Dedifferentiated amniotic fluid mesenchymal stem cell (primary cell): ENCODE results near the gene UBALD1.

Experiments
- DNase-seq: peaks from one replicate; pipeline ENCODE4 v3.0.0-alpha.2; 2016; ENCODE audit errors: extremely low spot score

The UBALD1 gene

GRCh38 chr16:4616047-4616811 is 1.5 kb upstream of the UBALD1 start:
- DNase-seq, result peak; percentile 100

GRCh38 chr16:4615384-4616046 is 827 bp upstream of the UBALD1 start:
- DNase-seq, result no peak

- DNase-seq, result no peak
Measured at GRCh38 chr16:4613636-4614570, 785 bp downstream of the UBALD1 start.

GRCh38 chr16:4612977-4613635 is 1.6 kb downstream of the UBALD1 start:
- no peak for DNase-seq

GRCh38 chr16:4612474-4612931 is 2.2 kb downstream of the UBALD1 start:
- no peak for DNase-seq

- no peak for DNase-seq
Measured at GRCh38 chr16:4611337-4612021, 3.2 kb downstream of the UBALD1 start.

- no peak for DNase-seq
Measured at GRCh38 chr16:4610011-4611005, 4.4 kb downstream of the UBALD1 start.

GRCh38 chr16:4609200-4610010 is 5.3 kb downstream of the UBALD1 start:
- DNase-seq, result no peak

- DNase-seq, result no peak
Measured at GRCh38 chr16:4608704-4608980, 6.0 kb downstream of the UBALD1 start.

GRCh38 chr16:4607841-4608703 is 6.6 kb downstream of the UBALD1 start:
- no peak for DNase-seq

- DNase-seq, result no peak
Measured at GRCh38 chr16:4606354-4606753, 8.3 kb downstream of the UBALD1 start.

- no peak for DNase-seq
Measured at GRCh38 chr16:4604401-4604800, 10.3 kb downstream of the UBALD1 start.

GRCh38 chr16:4603624-4604170 is 11.0 kb downstream of the UBALD1 start:
- no peak for DNase-seq

- DNase-seq, result no peak
Measured at GRCh38 chr16:4602331-4602730, 12.4 kb downstream of the UBALD1 start.

GRCh38 chr16:4601864-4602186 is 12.9 kb downstream of the UBALD1 start:
- no peak for DNase-seq

GRCh38 chr16:4601036-4601863 is 13.4 kb downstream of the UBALD1 start:
- DNase-seq, result no peak

GRCh38 chr16:4599545-4599944 is 15.1 kb downstream of the UBALD1 start:
- no peak for DNase-seq
